OCI-LY3 (cell line): ENCODE data around the gene LYPD6B.

Experiments used
- CTCF ChIP-seq: fragments of 200-600, 300-600 bp; sonication (generic); IDR thresholded peaks from 2 replicates; pipeline ENCODE4 v1.5.1; 2014; ENCODE audit warnings: antibody characterized with exemption, low read length, low read depth
- EZH2phosphoT487 ChIP-seq: fragments of 200-600 bp; shearing (Covaris generic); IDR thresholded peaks from 2 replicates; pipeline ENCODE4 v1.6.1; 2018; ENCODE audit warnings: antibody characterized with exemption, mixed run types, low read depth

GRCh38 chr2:148992448-148992847 is 46.1 kb upstream of the LYPD6B start:
- TF ChIP-seq CTCF, result no peak
- no peak for TF ChIP-seq EZH2phosphoT487
